Colon (tissue), 2 donors: ENCODE data around the gene UROS.

Experiments
- FAIRE-seq: peaks from 2 replicates; lab custom pipeline; 2012; peaks lifted over from hg19 to GRCh38; lab: Jason Lieb, UNC
- donor health status: control.
- donor health status: control.

Gene UROS

DNA sequence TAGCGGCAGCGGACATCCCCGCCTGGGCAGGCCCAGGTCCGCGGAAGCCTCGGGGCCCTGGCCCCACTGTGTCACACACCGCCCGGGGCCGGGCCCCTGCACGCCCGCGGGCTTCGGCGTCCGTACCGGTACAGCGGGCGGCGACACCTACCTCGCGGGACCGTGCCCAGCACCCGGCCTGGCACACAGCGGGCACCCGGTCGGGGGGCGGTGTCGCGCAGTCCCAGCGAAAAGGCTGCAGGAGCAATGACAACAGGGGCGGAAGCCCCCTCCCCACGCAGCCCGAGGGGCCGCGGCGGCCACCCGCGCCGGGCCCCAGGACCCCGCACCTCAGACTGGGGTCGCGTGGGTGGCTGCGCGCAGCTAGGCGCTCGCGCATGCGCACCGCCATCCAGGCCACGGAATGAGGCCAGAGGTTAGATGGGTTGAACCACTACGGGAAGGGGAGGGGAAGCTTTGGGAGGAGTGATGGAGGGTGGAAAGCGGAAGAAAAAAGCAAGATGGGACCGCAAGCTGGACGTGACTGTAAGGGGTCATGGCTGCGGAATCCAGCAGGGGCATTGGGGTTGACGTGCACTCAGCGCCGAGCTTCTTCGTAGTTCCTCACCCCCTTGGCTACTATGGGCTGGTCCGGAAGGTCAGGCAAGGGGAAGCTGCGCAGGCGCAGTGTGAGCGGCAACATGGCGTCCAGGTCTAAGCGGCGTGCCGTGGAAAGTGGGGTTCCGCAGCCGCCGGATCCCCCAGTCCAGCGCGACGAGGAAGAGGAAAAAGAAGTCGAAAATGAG is at the start of gene UROS, which contains the start of gene BCCIP:
Gene UROS (minus strand): TSS at position 381 of the 785 bp plus-strand sequence. CDS start 6,759 bp downstream, outside the sequence.
Gene BCCIP (plus strand): TSS at position 669 of the 785 bp plus-strand sequence. CDS start 12 bp downstream, at position 681.
- no peak for FAIRE-seq

GRCh38 chr10:125871338-125871737 is 48.3 kb upstream of the UROS start:
- FAIRE-seq = no peak

DNA sequence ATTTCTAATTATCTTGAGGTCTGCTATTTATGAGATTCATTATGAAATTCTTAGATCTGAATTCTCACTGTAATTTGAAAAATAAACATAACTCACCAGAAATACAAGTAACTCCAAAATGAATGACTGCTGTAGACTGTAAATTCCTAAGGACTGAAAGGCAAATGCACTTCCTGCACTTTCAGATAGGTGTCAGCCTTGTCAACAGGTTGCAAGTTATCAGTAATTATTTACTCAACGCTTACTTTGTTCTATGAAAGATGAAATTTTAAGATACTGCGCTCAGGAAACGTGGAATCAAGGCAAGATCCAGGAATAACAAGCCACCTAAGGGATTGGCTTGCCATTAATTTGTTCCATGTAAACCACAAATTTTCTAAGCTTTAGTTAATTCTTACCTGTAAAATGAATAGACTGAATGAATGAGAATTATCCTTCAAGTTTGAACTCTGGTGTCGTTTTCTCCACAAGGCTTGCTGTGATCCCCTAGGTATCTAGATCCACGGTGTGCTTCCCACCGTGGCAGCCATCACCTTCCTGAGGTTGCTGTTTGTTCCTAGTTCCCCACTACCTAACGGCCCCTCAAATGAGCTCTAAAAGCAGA is 45.4 kb upstream of the UROS start:
- FAIRE-seq = no peak

DNA sequence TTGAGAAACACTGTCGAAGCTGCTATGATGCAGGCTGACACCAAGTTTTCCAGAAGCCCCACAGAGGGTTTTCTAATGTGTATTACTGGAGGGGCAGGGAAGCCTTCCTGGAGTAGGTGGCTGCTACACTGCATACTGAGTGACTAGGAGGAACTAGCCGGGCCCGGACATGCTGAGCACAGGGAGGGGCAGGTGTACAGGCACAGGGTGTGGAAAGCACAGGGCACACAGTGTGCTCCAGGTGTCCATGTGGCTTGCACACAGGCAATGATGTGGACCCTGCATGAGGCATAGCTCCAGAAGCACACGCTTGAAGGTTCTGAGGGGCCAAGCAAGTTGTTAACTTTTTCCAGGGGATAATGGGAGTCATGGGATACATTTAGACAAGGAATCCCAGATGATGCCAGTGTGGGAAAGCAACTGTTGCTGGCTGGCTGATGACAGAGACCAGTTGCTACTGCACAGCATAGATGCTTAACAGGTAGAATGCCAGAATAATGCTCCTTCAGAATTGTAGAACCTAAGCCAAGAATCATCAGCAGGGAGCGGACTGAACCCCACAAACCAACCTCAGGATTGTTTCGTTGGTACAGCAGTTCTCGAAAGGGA is 43.5 kb upstream of the UROS start:
- no peak for FAIRE-seq

DNA sequence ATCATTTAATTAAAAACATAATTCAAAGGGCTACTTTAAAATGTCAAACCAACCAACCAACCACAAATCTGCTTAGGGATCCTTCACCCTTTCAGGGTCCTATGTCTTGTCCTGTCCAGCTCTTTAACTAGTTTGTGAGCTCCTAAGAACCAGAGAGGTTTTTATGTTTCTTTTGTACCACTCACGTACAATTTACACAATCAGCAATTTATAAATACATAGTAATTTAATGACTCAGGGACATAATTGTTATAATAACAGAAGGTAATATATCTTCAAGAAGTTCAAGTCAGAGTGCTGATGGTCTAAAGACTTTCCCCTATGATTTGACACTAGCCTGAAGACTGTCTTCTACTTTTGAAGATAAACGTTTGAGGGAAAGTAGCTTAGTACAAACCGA is 42.1 kb upstream of the UROS start:
- no peak for FAIRE-seq

GRCh38 chr10:125859128-125859817 is 36.2 kb upstream of the UROS start:
- no peak for FAIRE-seq

DNA sequence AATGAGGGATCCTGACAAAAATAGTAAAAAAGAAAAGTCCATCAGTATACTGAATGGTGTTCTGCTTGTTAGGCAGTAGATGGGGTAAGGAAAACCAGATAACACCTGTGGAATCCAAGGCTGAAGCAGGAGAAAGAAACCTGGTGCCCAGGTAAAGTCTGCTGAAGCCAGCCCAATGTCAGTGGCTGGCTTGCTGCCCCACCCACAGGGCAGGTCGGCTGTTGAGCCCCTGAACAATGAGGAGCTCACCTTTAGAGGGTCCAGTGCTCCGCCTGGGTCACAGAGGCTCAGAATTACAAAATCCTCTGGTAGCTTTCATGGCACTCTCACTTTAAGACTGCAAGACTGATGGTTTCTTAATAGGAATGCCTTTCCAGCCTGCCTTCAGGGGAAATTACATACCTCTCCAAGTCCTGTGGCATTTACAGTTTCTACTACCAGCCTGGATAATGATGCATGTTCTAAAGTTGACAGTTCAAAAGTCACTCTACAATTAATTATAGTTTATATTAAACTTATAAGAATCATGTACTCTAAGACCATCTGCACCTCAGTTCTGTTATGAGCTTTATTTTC is 34.2 kb upstream of the UROS start:
- no peak for FAIRE-seq

- FAIRE-seq = no peak
Observed at GRCh38 chr10:125852487-125852886, 29.4 kb upstream of the UROS start.

DNA sequence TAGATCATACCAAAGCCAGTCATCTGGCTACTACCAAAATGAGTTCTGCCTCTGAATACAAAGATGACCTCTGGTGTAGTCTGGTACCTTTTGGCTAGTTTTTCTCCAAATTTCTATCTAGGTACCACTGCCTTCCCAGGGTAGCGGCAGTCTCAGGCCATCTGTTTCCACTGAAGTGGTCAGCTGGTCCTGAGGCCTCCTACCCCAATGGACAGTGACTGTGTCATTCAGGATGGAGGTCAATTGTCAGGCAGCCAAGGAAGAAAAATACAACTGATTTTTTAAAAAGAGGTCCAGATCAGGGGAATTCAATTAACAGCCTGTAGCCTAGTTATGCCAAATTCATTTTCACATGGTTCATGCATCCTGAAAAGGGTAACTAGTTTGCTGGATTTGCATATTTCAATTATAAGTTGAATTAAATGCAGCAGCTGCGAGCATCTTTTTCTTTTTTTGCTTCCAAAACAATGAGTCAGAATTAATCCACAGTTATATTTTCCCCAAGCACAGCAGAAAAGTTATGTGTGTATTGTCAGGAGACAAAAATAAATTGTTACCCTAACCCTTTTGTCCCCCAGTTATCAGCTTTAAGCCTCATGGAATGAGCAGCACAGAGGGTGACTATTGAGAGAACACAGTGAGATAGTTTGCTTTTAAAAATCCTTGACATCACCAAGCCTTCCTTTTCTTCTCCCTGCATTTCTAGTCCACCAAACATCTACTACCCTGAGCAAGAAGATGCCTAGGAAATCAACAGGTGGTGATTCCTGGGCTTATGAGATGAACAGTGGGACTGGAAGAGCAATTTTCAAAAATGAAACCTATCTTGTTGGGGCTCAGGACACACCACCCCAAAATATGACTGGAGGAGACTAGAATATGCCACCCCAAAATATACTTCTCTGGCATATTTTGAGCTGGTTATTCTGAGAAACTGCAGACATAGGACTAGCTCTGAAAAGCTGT is 28.0 kb upstream of the UROS start:
- no peak for FAIRE-seq

- FAIRE-seq = no peak
Observed at GRCh38 chr10:125849448-125849847, 26.4 kb upstream of the UROS start.

- FAIRE-seq = no peak
Observed at GRCh38 chr10:125848857-125849256, 25.8 kb upstream of the UROS start.

DNA sequence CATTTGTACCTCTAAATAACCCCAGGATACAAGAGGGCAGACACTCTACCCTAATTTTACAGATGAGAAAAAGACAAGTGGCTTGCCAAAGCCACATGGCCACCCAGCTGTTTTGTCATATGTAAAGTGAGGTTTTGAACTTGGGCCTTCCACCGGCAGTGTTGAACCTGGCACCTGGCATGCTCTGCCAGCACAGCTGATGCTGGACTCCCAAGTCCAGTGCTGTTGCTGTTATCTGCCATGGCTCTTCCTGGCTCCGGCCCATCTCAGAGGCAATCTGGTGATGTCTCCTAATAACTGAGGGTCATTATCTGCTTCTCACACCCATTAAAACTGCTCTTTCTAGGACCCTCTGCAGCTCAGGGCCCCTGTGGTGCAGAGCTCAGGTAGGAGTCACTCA is 25.3 kb upstream of the UROS start:
- FAIRE-seq = no peak

DNA sequence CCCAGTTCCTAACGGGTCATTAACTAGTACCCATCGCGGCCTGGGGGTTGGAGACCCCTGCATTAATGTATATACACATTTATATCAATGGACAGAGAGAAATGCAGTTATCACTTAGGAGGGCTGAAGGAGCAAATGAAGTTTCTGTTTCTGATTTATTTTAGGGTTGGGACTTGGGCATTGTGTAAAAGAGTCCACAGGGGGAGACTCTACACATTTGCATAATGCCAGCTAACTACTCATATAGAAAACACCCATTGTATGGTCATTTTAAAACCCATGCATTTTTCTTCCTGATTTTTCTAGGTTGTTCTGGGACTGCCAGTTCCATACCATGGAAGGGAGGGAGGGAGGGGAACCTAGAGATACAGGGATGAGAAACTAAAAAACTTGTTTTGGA is 23.8 kb upstream of the UROS start:
- FAIRE-seq = no peak

DNA sequence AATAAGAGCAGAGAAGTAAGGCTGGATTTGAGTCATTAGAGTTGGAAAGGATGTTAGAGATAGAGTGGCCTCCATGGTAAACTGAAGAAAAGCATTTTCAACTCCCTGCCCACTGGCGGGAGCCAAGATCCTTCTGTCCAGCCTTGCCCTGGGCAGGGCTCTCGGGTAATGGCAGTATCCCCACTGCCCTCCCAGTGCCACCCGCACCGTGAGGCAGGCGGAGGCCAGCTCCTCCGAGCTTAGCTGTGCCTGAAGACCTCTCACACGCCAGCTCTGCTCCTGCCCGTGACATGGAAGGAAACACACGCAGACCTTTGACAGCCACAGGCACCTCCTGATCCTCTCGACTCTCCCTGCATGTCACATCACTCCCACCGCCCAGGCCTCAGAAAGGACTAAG is 22.6 kb upstream of the UROS start:
- FAIRE-seq = no peak

DNA sequence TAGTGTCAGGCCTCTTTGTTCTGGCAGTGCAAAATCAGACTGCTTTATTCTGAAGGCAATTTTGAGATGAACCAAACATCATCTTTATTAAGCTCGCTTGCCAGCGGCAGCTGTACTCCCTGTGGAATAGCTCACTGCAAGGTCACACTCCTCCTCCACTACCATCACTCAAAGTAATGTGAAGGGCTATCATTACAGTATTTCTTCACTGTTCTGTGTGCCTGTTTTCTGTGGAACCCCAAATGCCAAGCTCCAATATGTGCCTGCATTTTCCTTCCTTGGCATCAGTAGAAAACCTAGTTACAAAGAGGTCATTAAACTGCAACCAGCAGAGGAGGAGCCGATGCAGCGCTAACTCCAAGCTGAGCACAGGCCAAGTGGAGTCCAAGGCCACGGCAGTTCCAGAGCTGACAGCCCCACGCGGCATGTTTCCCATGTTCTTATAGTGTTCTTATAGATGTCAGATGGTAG is 21.7 kb upstream of the UROS start:
- no peak for FAIRE-seq

DNA sequence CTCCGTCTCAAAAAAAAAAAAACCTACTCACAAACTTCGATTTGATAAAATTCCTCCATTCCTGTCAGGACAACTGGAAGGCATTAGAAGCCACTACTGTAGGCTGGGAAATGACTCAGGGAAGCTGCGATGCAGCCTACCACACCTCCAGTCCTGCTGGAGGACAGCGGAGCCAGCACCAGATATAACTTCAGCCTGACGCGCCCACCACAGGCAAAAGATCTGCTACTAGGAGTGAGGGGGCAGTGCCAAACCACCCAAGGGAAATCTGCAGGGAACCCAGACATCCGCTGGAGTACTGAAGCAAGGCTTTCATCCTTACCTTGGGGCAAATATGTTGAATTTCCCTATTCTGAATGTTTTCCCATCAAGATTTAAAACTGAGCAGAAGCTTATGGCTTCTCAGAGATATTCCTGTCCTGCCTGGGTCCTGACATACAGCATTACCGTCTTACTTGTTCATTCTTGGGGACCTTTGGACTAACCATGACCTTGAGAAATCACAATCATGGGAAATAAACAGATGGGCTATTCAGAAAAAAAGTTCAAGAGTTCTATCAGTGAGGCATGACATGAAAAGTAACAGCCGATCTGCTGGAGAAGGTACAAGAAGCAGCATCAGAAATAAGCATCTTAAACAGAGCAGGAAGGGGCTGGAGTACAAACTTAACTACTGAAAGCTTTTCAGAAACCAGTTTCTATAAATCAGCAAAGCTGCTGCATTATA is 20.7 kb upstream of the UROS start:
- no peak for FAIRE-seq

DNA sequence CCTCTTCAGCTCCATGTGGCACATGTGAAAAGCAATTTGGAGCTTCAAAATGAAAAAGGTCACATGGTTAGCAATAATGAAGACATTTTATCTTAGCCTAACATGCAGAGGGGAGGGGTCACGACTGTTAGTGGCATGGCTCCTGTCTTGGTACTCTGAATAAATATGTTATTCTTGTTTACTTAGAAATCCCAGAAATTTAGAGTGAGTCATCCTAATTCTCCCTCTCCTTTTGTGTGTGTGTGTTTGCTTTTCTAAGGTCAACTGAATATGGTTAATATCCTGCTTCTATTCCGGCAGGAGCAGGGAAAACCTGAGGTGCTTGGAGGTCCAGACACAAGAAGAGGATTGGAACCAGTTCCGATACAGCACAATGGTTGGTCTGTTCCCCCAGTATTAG is 17.9 kb upstream of the UROS start:
- no peak for FAIRE-seq

GRCh38 chr10:125840406-125840805 is 17.3 kb upstream of the UROS start:
- FAIRE-seq = no peak

GRCh38 chr10:125838802-125839575 is 15.9 kb upstream of the UROS start:
- FAIRE-seq = no peak

DNA sequence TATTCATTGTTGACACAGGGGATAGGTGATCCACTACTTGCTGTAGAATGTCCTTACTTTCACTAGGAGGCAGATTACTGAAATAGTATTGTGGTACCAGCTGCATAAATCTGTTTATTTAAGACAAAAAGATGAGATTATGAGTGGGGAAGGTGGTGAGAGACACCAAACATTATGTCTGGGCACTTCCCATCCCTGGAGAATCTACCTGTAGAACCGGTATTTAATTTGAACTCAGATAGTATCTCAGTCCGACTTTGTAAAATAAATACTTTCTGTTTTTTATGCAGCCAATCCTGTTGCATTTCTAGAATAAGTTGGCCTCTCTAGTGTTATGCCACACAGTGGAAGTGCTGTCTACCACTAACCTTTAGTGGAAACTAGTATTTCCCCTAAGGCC is 13.7 kb upstream of the UROS start:
- FAIRE-seq = no peak
